Fibroblast of the aortic adventitia (primary cell): ENCODE data around the gene TNRC6C. TPM values are rescaled to one million over a fixed set of nuclear protein-coding genes. Genes with fewer than 3 reads are reported as not detected.

ENCODE experiments used
- DNase-seq: peaks from one replicate; pipeline ENCODE4 v3.0.0-alpha.2; 2010; ENCODE audit warnings: low read depth
- H3K4me3 ChIP-seq: 2 replicates; pipeline ENCODE4 v1.5.1; 2011; ENCODE audit warnings: low read depth, mild to moderate bottlenecking, control low read depth, low read length, moderate library complexity
- total RNA-seq: library from RNA; depleted of rRNA; stranded (reverse); fragments of >200 nt; gene quantifications from 2 replicates; pipeline ENCODE4 v1.2.3, GENCODE V29; 2012; ENCODE audit warnings: low replicate concordance
- TF ChIP-seq, protein P1 (sequence below): IDR thresholded peaks from 2 replicates; pipeline ENCODE4 v1.5.1; 2011; ENCODE audit warnings: mild to moderate bottlenecking, low read length, control low read depth, inconsistent platforms; ENCODE audit not compliant: insufficient read depth

The TNRC6C gene
- total RNA-seq, 1 donor = 10.3 TPM

DNA sequence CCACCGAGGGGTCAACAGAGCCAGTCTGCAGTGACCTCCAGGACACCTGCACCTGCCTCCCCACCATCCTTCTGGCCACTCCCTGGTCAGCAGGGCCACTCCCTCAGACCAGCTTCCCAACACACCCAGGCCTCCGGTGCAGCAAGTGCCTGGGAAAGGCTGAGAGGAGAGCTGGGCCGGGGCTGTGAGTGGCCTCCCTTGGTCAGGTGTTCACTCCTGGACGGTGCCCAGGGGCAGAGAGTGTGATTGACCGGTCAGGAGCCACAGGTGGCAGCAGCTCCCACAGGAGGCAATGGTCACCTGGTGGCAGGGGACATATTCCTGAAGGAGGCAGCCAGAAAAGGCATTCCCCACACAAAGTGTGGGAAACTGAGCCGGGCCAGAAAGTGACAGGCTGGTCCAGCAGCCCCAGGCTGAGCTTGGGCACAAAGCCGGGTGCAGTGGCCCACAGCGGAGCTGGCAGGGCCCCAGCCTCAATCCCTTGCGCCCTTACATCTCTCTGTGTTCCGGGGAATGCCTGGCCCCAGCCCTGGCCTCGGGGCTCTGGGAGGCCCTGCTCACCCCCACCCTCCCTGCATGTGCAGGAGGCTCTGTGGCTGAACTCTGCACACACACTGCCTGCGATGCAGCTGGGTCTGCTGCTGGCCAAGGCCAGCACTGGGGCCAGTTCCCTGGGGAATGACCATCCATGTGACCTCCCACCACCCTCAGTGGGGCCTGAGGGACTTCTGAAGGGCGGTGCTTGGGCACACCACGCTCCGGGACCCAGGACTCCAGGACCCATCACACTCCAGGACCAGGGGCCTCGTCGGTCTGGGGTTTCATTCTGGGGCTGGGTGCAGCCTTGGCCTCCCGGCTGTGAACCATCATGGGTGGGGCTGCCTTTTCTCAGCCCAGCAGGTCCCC is 186.5 kb downstream of the TNRC6C start:
- no peak overlapping the region for H3K4me3 ChIP-seq
- DNase-seq = peak; percentile 25
- TF ChIP-seq, protein P1, sequence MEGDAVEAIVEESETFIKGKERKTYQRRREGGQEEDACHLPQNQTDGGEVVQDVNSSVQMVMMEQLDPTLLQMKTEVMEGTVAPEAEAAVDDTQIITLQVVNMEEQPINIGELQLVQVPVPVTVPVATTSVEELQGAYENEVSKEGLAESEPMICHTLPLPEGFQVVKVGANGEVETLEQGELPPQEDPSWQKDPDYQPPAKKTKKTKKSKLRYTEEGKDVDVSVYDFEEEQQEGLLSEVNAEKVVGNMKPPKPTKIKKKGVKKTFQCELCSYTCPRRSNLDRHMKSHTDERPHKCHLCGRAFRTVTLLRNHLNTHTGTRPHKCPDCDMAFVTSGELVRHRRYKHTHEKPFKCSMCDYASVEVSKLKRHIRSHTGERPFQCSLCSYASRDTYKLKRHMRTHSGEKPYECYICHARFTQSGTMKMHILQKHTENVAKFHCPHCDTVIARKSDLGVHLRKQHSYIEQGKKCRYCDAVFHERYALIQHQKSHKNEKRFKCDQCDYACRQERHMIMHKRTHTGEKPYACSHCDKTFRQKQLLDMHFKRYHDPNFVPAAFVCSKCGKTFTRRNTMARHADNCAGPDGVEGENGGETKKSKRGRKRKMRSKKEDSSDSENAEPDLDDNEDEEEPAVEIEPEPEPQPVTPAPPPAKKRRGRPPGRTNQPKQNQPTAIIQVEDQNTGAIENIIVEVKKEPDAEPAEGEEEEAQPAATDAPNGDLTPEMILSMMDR = no peak

DNA sequence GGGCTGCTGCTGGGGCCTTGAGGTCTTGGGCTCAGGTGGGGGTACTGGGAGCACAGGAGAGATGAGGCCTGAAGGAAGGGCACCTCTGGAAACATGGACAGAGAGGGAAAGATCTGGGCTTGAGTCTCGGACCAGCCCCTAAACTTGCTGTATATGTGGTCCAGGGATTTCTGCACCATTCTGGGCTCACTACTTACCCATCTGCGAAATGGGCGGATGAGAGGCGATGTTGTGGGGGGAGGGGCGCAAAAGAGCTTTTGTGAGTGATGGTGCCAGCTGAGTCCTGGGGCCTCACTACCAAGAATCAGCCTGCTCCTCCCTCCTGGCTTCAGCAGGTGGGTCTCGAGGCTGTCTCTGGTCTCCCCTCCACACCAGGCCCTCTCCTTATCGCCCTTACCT is 188.0 kb downstream of the TNRC6C start:
- TF ChIP-seq, protein P1 = no peak

DNA sequence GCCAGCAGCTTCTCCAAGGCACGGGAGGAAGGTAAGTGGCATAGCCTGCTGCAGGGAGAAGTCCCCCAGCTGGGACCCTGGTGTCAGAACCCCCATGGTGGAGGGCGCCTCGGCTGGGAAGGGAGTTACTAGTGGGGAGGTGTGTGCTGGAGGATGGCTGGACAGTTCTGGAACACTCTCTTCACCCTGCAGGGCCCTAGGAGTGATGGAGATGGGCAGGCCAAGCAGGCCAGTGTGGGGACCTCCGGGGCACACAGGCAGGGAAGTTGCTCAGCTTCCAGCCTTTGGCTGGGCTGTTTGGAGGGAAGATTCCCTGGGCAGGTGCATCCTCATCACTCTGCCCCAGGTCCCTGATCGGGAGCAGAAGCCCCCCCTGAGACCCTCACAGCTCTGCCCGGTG is 188.4 kb downstream of the TNRC6C start:
- no peak overlapping the region for H3K4me3 ChIP-seq
- TF ChIP-seq, protein P1 = no peak
- no peak for DNase-seq

More for the DNA sequence above, 188.0 kb downstream of the TNRC6C start:
- no peak overlapping the region for H3K4me3 ChIP-seq
- DNase-seq = no peak

DNA sequence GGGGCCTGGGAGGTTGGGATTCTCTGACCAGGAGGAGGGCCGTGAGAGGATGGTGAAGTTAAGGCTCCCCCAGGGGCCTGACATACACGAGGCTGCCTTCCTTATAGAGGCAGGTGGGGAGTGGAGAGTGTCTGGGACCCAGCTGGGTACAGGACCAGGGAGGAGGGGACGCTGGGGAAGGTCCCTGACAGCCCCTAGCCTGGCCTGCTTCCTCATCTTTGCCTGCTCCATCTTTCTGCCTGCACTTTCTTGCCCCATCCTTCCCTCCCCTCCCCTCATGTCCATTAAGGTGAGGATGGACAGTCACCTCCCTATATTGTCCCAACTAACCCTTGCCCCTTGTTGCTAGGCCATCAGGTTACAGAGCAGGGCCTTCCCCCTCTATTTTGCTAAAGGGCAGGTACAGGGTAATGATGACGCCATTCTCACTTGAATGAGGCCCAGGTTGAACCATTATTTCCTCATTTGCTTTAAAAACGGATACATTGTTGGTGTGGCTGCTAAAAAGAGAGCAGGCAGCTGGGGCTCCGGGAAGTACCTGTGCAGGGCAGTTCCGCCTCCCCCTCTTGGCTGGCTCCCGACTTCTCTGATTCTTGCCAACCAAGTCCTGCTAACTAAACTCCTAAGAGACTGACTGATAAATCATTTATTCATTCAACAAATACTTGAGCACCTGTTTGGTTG is 189.0 kb downstream of the TNRC6C start:
- TF ChIP-seq, protein P1 = no peak
- no peak for DNase-seq
- no peak overlapping the region for H3K4me3 ChIP-seq

DNA sequence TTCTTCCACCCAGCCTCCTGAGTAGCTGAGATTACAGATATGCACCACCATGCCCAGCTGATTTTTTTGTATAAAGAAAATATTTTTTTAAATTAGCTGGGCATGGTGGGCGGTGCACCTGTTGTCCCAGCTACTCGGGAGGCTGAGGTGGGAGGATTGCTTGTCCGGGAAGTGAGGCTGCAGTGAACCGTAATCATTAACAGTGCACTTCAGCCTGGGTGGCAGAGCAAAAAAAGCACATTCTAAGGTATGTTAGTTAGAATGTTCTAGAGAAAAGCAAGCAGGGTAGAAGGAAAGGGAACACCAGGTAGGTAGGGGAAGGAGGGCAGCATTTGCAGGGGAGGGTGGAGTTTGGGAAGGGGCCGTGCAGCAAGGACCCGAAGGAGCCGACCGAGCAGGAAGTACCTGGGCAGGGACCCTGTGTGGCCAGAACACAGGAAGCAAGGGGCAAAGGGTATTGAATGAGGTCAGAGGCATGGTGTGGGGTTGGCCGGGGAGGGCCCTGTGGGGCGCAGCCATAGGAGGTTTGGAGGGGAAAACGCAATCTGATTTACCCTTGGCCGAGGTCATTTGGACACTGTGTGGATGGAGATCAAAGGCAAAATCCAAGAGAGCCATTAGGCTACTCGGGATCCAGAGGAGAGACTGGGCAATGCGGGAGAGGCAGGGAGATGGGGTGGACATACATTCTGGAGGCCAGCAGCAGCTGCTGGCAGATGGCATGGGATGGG is 189.9 kb downstream of the TNRC6C start:
- TF ChIP-seq, protein P1 = no peak
- no peak for DNase-seq
- H3K4me3 ChIP-seq = no peak overlapping the region

DNA sequence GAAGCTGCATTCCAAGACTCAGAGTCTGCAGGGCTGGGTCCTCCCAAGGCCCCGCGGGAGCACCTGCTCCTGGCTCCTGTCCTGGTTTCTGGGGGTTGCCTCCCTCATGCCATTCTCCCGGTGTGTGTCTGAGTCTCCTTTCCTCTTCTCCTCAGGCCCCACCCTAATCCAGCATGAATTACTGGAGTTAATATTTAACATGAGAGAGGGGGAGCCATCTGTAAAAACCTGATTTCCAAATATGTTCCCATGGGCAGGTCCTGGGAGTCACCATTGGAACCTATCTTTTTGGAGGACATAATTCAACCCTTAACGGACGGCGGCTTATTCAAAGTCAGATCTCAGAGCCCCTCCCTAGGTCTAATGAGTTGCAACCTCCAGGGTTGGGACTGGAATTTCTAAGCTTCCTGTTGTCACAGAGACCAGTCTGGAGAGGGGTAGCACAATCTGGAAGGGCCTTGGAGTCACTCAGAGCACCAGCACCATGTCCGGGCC is 193.1 kb downstream of the TNRC6C start:
- no peak for DNase-seq
- TF ChIP-seq, protein P1 = no peak
- H3K4me3 ChIP-seq = no peak overlapping the region
